Gastroesophageal sphincter (tissue), 3 donors: ENCODE measurements around the gene FBXL20.

Experiments used
- CTCF ChIP-seq, 4 experiments: fragments of 200-600 bp in 2 of 4; fragments of 450-650 bp in 2 of 4; sonication (generic) in 1 of 4; IDR thresholded peaks; one replicate each; pipeline ENCODE4 v1.5.1; 2017 to 2019; ENCODE audit warnings: antibody characterized with exemption in 4 of 4, mild to moderate bottlenecking in 2 of 4, moderate library complexity in 2 of 4
- EP300 ChIP-seq: sonication (generic); formaldehyde crosslinking; IDR thresholded peaks from one replicate; pipeline ENCODE4 v1.6.1; 2017; ENCODE audit warnings: antibody characterized with exemption, mild to moderate bottlenecking
- POLR2A ChIP-seq, 2 donors: fragments of 450-650 bp; IDR thresholded peaks; one replicate each; pipeline ENCODE4 v1.6.1; 2017; ENCODE audit warnings: antibody characterized with exemption in 2 of 2, mild to moderate bottlenecking in 2 of 2, moderate library complexity in 1 of 2
- POLR2AphosphoS5 ChIP-seq: sonication (generic); formaldehyde crosslinking; IDR thresholded peaks from one replicate; pipeline ENCODE4 v1.6.1; 2017; ENCODE audit warnings: antibody characterized with exemption

GRCh38 chr17:39208136-39208535 lies 193.3 kb downstream of the FBXL20 start:
- no peak for TF ChIP-seq CTCF (IDR thresholded peaks at IDR 0.05)
- no peak for TF ChIP-seq POLR2A (IDR thresholded peaks at IDR 0.05)
- no peak for TF ChIP-seq EP300
- no peak for TF ChIP-seq POLR2AphosphoS5
